Neuronal stem cell (in vitro differentiated cells): Measurements from ENCODE around the gene AUH.
"Not testable (repeated sequence)": the region's sequence is repeated elsewhere in the genome, so short reads cannot be mapped to it uniquely, and the experiment has no call there.

Experiments
- DNase-seq: peaks from one replicate; pipeline ENCODE4 v3.0.0-alpha.2; 2013; ENCODE audit warnings: low spot score
- H2AFZ ChIP-seq: one replicate; pipeline ENCODE4 v1.6.1; 2013; ENCODE audit warnings: mild to moderate bottlenecking, low read length, inconsistent platforms
- H2AK5ac ChIP-seq: 2 replicates; pipeline ENCODE4 v1.6.1; 2013; ENCODE audit warnings: low read depth, mild to moderate bottlenecking, inconsistent platforms, low read length, moderate library complexity, mixed read lengths
- H2BK120ac ChIP-seq: 2 replicates; pipeline ENCODE4 v1.6.1; 2013; ENCODE audit warnings: low read depth, mild to moderate bottlenecking, inconsistent platforms, low read length, moderate library complexity, mixed read lengths
- H2BK12ac ChIP-seq: one replicate; pipeline ENCODE4 v1.6.1; 2013; ENCODE audit warnings: low read length, inconsistent platforms
- H2BK15ac ChIP-seq: 2 replicates; pipeline ENCODE4 v1.6.1; 2013; ENCODE audit warnings: mild to moderate bottlenecking, low read length, inconsistent platforms, mixed read lengths
- H2BK5ac ChIP-seq: one replicate; pipeline ENCODE4 v1.6.1; 2013; ENCODE audit warnings: inconsistent platforms, mild to moderate bottlenecking, low read length, moderate library complexity
- H3K14ac ChIP-seq: one replicate; pipeline ENCODE4 v1.6.1; 2013; ENCODE audit warnings: low read length, inconsistent platforms
- H3K18ac ChIP-seq: 2 replicates; pipeline ENCODE4 v1.6.1; 2013; ENCODE audit warnings: low read length, inconsistent platforms
- H3K23ac ChIP-seq: 2 replicates; pipeline ENCODE4 v1.6.1; 2013; ENCODE audit warnings: low read depth, mild to moderate bottlenecking, mixed read lengths, low read length, inconsistent platforms; ENCODE audit not compliant: poor library complexity
- H3K27ac ChIP-seq: replicated peaks from 3 replicates; pipeline ENCODE4 v1.5.1; 2013; ENCODE audit warnings: low read length, inconsistent platforms
- H3K27me3 ChIP-seq, 3 experiments: 2 replicates each; pipeline ENCODE4 v1.6.1; 2013; ENCODE audit warnings: low read length in 3 of 3, mild to moderate bottlenecking in 2 of 3, inconsistent platforms in 1 of 3, low read depth in 1 of 3, mixed read lengths in 1 of 3, moderate library complexity in 1 of 3; ENCODE audit not compliant: control insufficient read depth in 3 of 3, insufficient read depth in 3 of 3
- H3K36me3 ChIP-seq, 2 donors: replicated peaks in 1 of 2; 2 replicates each; pipeline ENCODE4 v1.6.1; 2013; ENCODE audit warnings: low read length in 2 of 2; ENCODE audit not compliant: control insufficient read depth in 2 of 2, insufficient read depth in 2 of 2
- H3K4ac ChIP-seq: 2 replicates; pipeline ENCODE4 v1.6.1; 2013; ENCODE audit warnings: inconsistent platforms, mild to moderate bottlenecking, low read length, moderate library complexity
- H3K4me1 ChIP-seq, 2 donors: 1 replicate in 1 of 2; 2 replicates in 1 of 2; pipeline ENCODE4 v1.6.1; 2013; ENCODE audit warnings: low read length in 2 of 2, low read depth in 1 of 2; ENCODE audit not compliant: control insufficient read depth in 2 of 2, insufficient read depth in 1 of 2
- H3K4me2 ChIP-seq: one replicate; pipeline ENCODE4 v1.6.1; 2013; ENCODE audit warnings: mild to moderate bottlenecking, low read length, inconsistent platforms; ENCODE audit not compliant: insufficient read depth, poor library complexity, severe bottlenecking
- H3K4me3 ChIP-seq, 2 donors: 2 replicates each; pipeline ENCODE4 v1.5.1; 2013; ENCODE audit warnings: low read length in 2 of 2, mild to moderate bottlenecking in 2 of 2, inconsistent platforms in 1 of 2, moderate library complexity in 1 of 2
- H3K79me1 ChIP-seq: one replicate; pipeline ENCODE4 v1.6.1; 2013; ENCODE audit warnings: low read depth, mild to moderate bottlenecking, inconsistent platforms, low read length, moderate library complexity
- H3K9ac ChIP-seq: one replicate; pipeline ENCODE4 v1.6.1; 2013; ENCODE audit warnings: mild to moderate bottlenecking, low read depth, low read length, inconsistent platforms; ENCODE audit not compliant: poor library complexity
- H3K9me3 ChIP-seq, 2 donors: replicated peaks in 1 of 2; 2 replicates each; pipeline versions ENCODE3 to v1.6.1; 2013; ENCODE audit warnings: low read length in 2 of 2, mild to moderate bottlenecking in 2 of 2, inconsistent platforms in 1 of 2, low read depth in 1 of 2, mixed read lengths in 1 of 2, moderate library complexity in 1 of 2; ENCODE audit not compliant: control insufficient read depth in 2 of 2, insufficient read depth in 1 of 2
- H4K8ac ChIP-seq: one replicate; pipeline ENCODE4 v1.6.1; 2013; ENCODE audit warnings: low read depth, mild to moderate bottlenecking, inconsistent platforms, low read length, moderate library complexity
- H4K91ac ChIP-seq: one replicate; pipeline ENCODE4 v1.6.1; 2013; ENCODE audit warnings: low read length, low read depth, mild to moderate bottlenecking, inconsistent platforms; ENCODE audit not compliant: poor library complexity
- WGBS, 2 donors: extraction: QIAGEN DNeasy Blood & Tissue Kit; methylation state at CpG; one replicate each; pipeline ENCODE4 v1.1.7; 2013; ENCODE audit warnings: missing lambda C conversion rate in 2 of 2, mixed read lengths in 1 of 2; ENCODE audit not compliant: insufficient read length in 2 of 2, insufficient replicate concordance in 1 of 2; ENCODE audit errors: extremely low coverage in 2 of 2; 5-methylcytosine and 5-hydroxymethylcytosine counted together

The AUH gene

GRCh38 chr9:91378695-91379127, 17.0 kb upstream of the AUH start:
- no peak overlapping the region for H2BK5ac ChIP-seq
- no CpG with 5 or more reads among the region's 2 CpGs for WGBS, 2 donors
- H2BK120ac ChIP-seq = no peak overlapping the region
- H2AK5ac ChIP-seq = no peak overlapping the region
- no peak overlapping the region for H4K91ac ChIP-seq
- H2BK12ac ChIP-seq = no peak overlapping the region
- no peak overlapping the region for H3K14ac ChIP-seq
- H3K27me3 ChIP-seq = peaks cover 0 to 11% (median 0%) of the 10 kb centered on the region in 3 experiments
- H3K9me3 ChIP-seq = no peaks in the 10 kb centered on the region
- no peak overlapping the region for H2AFZ ChIP-seq
- no peak overlapping the region for H3K18ac ChIP-seq
- no peak overlapping the region for H3K4me2 ChIP-seq
- no peak overlapping the region for H2BK15ac ChIP-seq
- DNase-seq = no peak
- H3K4me3 ChIP-seq = no peak overlapping the region
- H3K4ac ChIP-seq = no peak overlapping the region
- no peak overlapping the region for H4K8ac ChIP-seq
- H3K27ac ChIP-seq = no peak overlapping the region
- no peaks in the 10 kb centered on the region for H3K79me1 ChIP-seq
- no peak overlapping the region for H3K9ac ChIP-seq
- no peak overlapping the region for H3K23ac ChIP-seq
- H3K36me3 ChIP-seq = no peaks in the 10 kb centered on the region
- no peaks in the 10 kb centered on the region for H3K4me1 ChIP-seq

- DNase-seq, H3K36me3 ChIP-seq, H3K18ac ChIP-seq, H3K79me1 ChIP-seq, H3K14ac ChIP-seq, H3K9ac ChIP-seq, H4K91ac ChIP-seq, H2BK12ac ChIP-seq, H2AFZ ChIP-seq, H3K4me1 ChIP-seq, H3K4ac ChIP-seq, H3K4me3 ChIP-seq, H2BK15ac ChIP-seq, H2BK5ac ChIP-seq, H3K4me2 ChIP-seq, H4K8ac ChIP-seq, H3K9me3 ChIP-seq, H3K23ac ChIP-seq, H2BK120ac ChIP-seq, H3K27ac ChIP-seq, H2AK5ac ChIP-seq: not testable (repeated sequence)
- WGBS, 2 donors = no CpG with 5 or more reads among the region's 3 CpGs
- H3K27me3 ChIP-seq = peaks cover 0 to 11% (median 0%) of the 10 kb centered on the region in 3 experiments
Observed at GRCh38 chr9:91378054-91378453, 16.3 kb upstream of the AUH start.

- no peak for DNase-seq
- Histone ChIP-seq H3K18ac (no peak overlapping the region), H3K4ac (no peak overlapping the region)
Observed at GRCh38 chr9:91376239-91376638, 14.5 kb upstream of the AUH start.

GRCh38 chr9:91374939-91375338, 13.2 kb upstream of the AUH start:
- Histone ChIP-seq H3K79me1 (no peaks in the 10 kb centered on the region), H3K4me2 (no peak overlapping the region), H3K23ac (no peak overlapping the region), H4K91ac (no peak overlapping the region), H2AFZ (no peak overlapping the region), H3K27ac (no peak overlapping the region), H3K18ac (no peak overlapping the region), H2BK12ac (no peak overlapping the region), H3K4me3 (no peak overlapping the region), H2BK120ac (no peak overlapping the region), H2AK5ac (no peak overlapping the region), H3K36me3 (no peaks in the 10 kb centered on the region), H2BK15ac (no peak overlapping the region), H2BK5ac (no peak overlapping the region), H3K4me1 (no peaks in the 10 kb centered on the region), H3K14ac (no peak overlapping the region), H3K27me3 (peaks cover 0 to 11% (median 0%) of the 10 kb centered on the region in 3 experiments), H3K9me3 (no peaks in the 10 kb centered on the region), H4K8ac (no peak overlapping the region), H3K9ac (no peak overlapping the region), H3K4ac (no peak overlapping the region)
- no CpG with 5 or more reads among the region's 3 CpGs for WGBS, 2 donors
- no peak for DNase-seq

More at GRCh38 chr9:91376239-91376638, 14.5 kb upstream of the AUH start:
- H3K9me3 ChIP-seq = no peaks in the 10 kb centered on the region
- H2AFZ ChIP-seq = no peak overlapping the region
- no peaks in the 10 kb centered on the region for H3K4me1 ChIP-seq
- no peak overlapping the region for H2BK5ac ChIP-seq
- H3K79me1 ChIP-seq = no peaks in the 10 kb centered on the region
- no peak overlapping the region for H3K4me3 ChIP-seq
- no peak overlapping the region for H3K14ac ChIP-seq
- H3K36me3 ChIP-seq = no peaks in the 10 kb centered on the region
- no peak overlapping the region for H2AK5ac ChIP-seq
- no peak overlapping the region for H4K91ac ChIP-seq
- no CpG with 5 or more reads among the region's 4 CpGs for WGBS, 2 donors
- H3K27ac ChIP-seq = no peak overlapping the region
- H3K9ac ChIP-seq = no peak overlapping the region
- H3K27me3 ChIP-seq = peaks cover 0 to 11% (median 0%) of the 10 kb centered on the region in 3 experiments
- no peak overlapping the region for H2BK15ac ChIP-seq
- no peak overlapping the region for H4K8ac ChIP-seq
- no peak overlapping the region for H3K23ac ChIP-seq
- H2BK120ac ChIP-seq = no peak overlapping the region
- no peak overlapping the region for H3K4me2 ChIP-seq
- no peak overlapping the region for H2BK12ac ChIP-seq
